ENCODE data around the gene NDUFB1.
A peak's percentile ranks its signal among the peaks of the same experiment; 100 is the strongest.

NDUFB1 gene

GRCh38 chr14:92121670-92122350 lies at the start of gene NDUFB1, which contains the start of gene CPSF2:
TSS of gene NDUFB1 (minus strand) at chr14:92121706. CDS start at chr14:92117637, 4,069 bp downstream.
TSS of gene CPSF2 (plus strand) at chr14:92121969. CDS start at chr14:92130985, 9,016 bp downstream.
- DNase-seq (ENCODE audit: low read depth) = peak; percentile 76

- DNase-seq (ENCODE audit: low read depth) = no peak
These were observed 43.5 kb upstream of the NDUFB1 start for GRCh38 chr14:92164958-92165357.

- DNase-seq (ENCODE audit: low read depth) = no peak
These were observed 40.0 kb upstream of the NDUFB1 start for GRCh38 chr14:92161521-92161920.

GRCh38 chr14:92160619-92161018 lies 39.1 kb upstream of the NDUFB1 start:
- no peak for DNase-seq (ENCODE audit: low read depth)

- no peak for DNase-seq (ENCODE audit: low read depth)
These were observed 32.9 kb upstream of the NDUFB1 start for GRCh38 chr14:92154283-92154942.

- no peak for DNase-seq (ENCODE audit: low read depth)
These were observed 32.1 kb upstream of the NDUFB1 start for GRCh38 chr14:92153581-92153980.

GRCh38 chr14:92144708-92145107 lies 23.2 kb upstream of the NDUFB1 start:
- DNase-seq (ENCODE audit: low read depth) = no peak

GRCh38 chr14:92143962-92144361 lies 22.5 kb upstream of the NDUFB1 start:
- no peak for DNase-seq (ENCODE audit: low read depth)

GRCh38 chr14:92143309-92143708 lies 21.8 kb upstream of the NDUFB1 start:
- DNase-seq (ENCODE audit: low read depth) = no peak

- no peak for DNase-seq (ENCODE audit: low read depth)
These were observed 13.8 kb upstream of the NDUFB1 start for GRCh38 chr14:92135269-92135668.

- DNase-seq (ENCODE audit: low read depth) = no peak
These were observed 12.9 kb upstream of the NDUFB1 start for GRCh38 chr14:92134456-92134855.

- no peak for DNase-seq (ENCODE audit: low read depth)
These were observed 1.3 kb upstream of the NDUFB1 start for GRCh38 chr14:92122761-92123160.

GRCh38 chr14:92122351-92122677 lies 808 bp upstream of the NDUFB1 start:
- no peak for DNase-seq (ENCODE audit: low read depth)

GRCh38 chr14:92121207-92121669 lies 268 bp downstream of the NDUFB1 start:
- no peak for DNase-seq (ENCODE audit: low read depth)

- no peak for DNase-seq (ENCODE audit: low read depth)
These were observed 12.0 kb downstream of the NDUFB1 start for GRCh38 chr14:92109490-92109889.

- no peak for DNase-seq (ENCODE audit: low read depth)
These were observed 12.9 kb downstream of the NDUFB1 start for GRCh38 chr14:92108345-92109254.

GRCh38 chr14:92106143-92106926 lies 15.2 kb downstream of the NDUFB1 start, which contains the start of gene ATXN3:
TSS of gene ATXN3 (minus strand) at chr14:92106582. CDS start at chr14:92106552, 30 bp downstream.
- peak; percentile 90 for DNase-seq (ENCODE audit: low read depth)

GRCh38 chr14:92105893-92106142 lies 15.7 kb downstream of the NDUFB1 start:
- no peak for DNase-seq (ENCODE audit: low read depth)

GRCh38 chr14:92105073-92105892 lies 16.2 kb downstream of the NDUFB1 start:
- no peak for DNase-seq (ENCODE audit: low read depth)

GRCh38 chr14:92103363-92103989 lies 18.0 kb downstream of the NDUFB1 start:
- no peak for DNase-seq (ENCODE audit: low read depth)

GRCh38 chr14:92099802-92100201 lies 21.7 kb downstream of the NDUFB1 start:
- DNase-seq (ENCODE audit: low read depth) = no peak
